Stomach (tissue), 4 donors: ENCODE measurements around the gene HSPG2.

Source experiments
- CTCF ChIP-seq, 7 experiments: fragments of 450-650 bp in 4 of 7; fragments of 200-600 bp in 3 of 7; sonication (generic) in 3 of 7; IDR thresholded peaks; one replicate each; pipeline ENCODE4 v1.5.1; 2016 to 2019; ENCODE audit warnings: antibody characterized with exemption in 7 of 7, control low read depth in 2 of 7, mild to moderate bottlenecking in 1 of 7
- EP300 ChIP-seq: sonication (generic); formaldehyde crosslinking; IDR thresholded peaks from one replicate; pipeline ENCODE4 v1.6.1; 2017; ENCODE audit warnings: antibody characterized with exemption
- POLR2A ChIP-seq, 4 donors: fragments of 450-650 bp; IDR thresholded peaks; one replicate each; pipeline ENCODE4 v1.6.1; 2016; ENCODE audit warnings: antibody characterized with exemption in 4 of 4, control low read depth in 2 of 4, mild to moderate bottlenecking in 1 of 4, moderate library complexity in 1 of 4
- POLR2AphosphoS5 ChIP-seq, 3 donors: sonication (generic); formaldehyde crosslinking; IDR thresholded peaks; one replicate each; pipeline ENCODE4 v1.6.1; 2016; ENCODE audit warnings: antibody characterized with exemption in 3 of 3

- TF ChIP-seq POLR2A (IDR thresholded peaks at IDR 0.05) (no peak), CTCF (IDR thresholded peaks at IDR 0.05) (no peak), POLR2AphosphoS5 (IDR thresholded peaks at IDR 0.05) (no peak), EP300 (no peak)
These were observed 43.9 kb downstream of the HSPG2 start for GRCh38 chr1:21893046-21893805.
